Activated naive CD8-positive, alpha-beta T cell treated with anti-CD3 and anti-CD28 coated beads, Interleukin-2, amount 10 ng/mL, durations not matched to agents 7 days and 5 days (primary cell): ENCODE measurements around the gene SHROOM1. TPM values are rescaled to one million over a fixed set of nuclear protein-coding genes. Genes with fewer than 3 reads are reported as not detected.

Experiments used
- ATAC-seq: fragments of 150-1000 bp; cut with Tn5 transposase; one replicate; pipeline ENCODE4 v1.10.0; 2021; ENCODE audit warnings: low read depth, moderate library complexity
- POLR2A ChIA-PET: fragments of 350-600 bp; sonication (Branson Sonifier 250); formaldehyde crosslinking; loops from one replicate; lab custom pipeline; 2021; ENCODE audit warnings: antibody characterized with exemption; lab: Charles Lee
- DNase-seq: peaks from one replicate; pipeline ENCODE4 v3.0.0; 2021
- H3K27ac Mint-ChIP-seq: one replicate; pipeline ENCODE4 v1.8.0; 2022; ENCODE audit warnings: mild to moderate bottlenecking, mixed read lengths
- H3K27me3 Mint-ChIP-seq: one replicate; pipeline ENCODE4 v1.8.0; 2022; ENCODE audit warnings: mild to moderate bottlenecking, moderate library complexity, mixed read lengths
- H3K36me3 Mint-ChIP-seq: one replicate; pipeline ENCODE4 v1.8.0; 2021; ENCODE audit warnings: mild to moderate bottlenecking, mixed read lengths
- H3K4me1 Mint-ChIP-seq: one replicate; pipeline ENCODE4 v1.8.0; 2021; ENCODE audit warnings: mixed read lengths
- H3K4me3 Mint-ChIP-seq: one replicate; pipeline ENCODE4 v1.8.0; 2022; ENCODE audit warnings: mild to moderate bottlenecking, moderate library complexity, mixed read lengths
- H3K9me3 Mint-ChIP-seq: one replicate; pipeline ENCODE4 v1.8.0; 2021; ENCODE audit warnings: mixed read lengths
- total RNA-seq, 2 experiments: library from RNA; stranded (reverse); gene quantifications; one replicate each; pipeline ENCODE4 v1.2.3, GENCODE V29; 2021

Gene SHROOM1
- total RNA-seq, 2 experiments from 2014 or later: 4.0 to 6.3 TPM

GRCh38 chr5:132785864-132786263, 44.6 kb downstream of the SHROOM1 start:
- H3K36me3 Mint-ChIP-seq: no peaks in the 10 kb centered on the region
- POLR2A ChIA-PET: no interaction called here
- peaks cover 40% of the 10 kb centered on the region for H3K27me3 Mint-ChIP-seq
- no peak overlapping the region for H3K4me3 Mint-ChIP-seq
- no peak for ATAC-seq
- peaks cover 17% of the 10 kb centered on the region for H3K4me1 Mint-ChIP-seq
- no peaks in the 10 kb centered on the region for H3K9me3 Mint-ChIP-seq
- no peak overlapping the region for H3K27ac Mint-ChIP-seq
- DNase-seq: no peak

GRCh38 chr5:132785365-132785764, 45.1 kb downstream of the SHROOM1 start:
- peaks cover 38% of the 10 kb centered on the region for H3K27me3 Mint-ChIP-seq
- peaks cover 20% of the 10 kb centered on the region for H3K4me1 Mint-ChIP-seq
- ATAC-seq (no peak), DNase-seq (no peak)
- H3K9me3 Mint-ChIP-seq: no peaks in the 10 kb centered on the region
- H3K36me3 Mint-ChIP-seq: no peaks in the 10 kb centered on the region
- H3K27ac Mint-ChIP-seq: no peak overlapping the region
- no peak overlapping the region for H3K4me3 Mint-ChIP-seq
- POLR2A ChIA-PET: no interaction called here

GRCh38 chr5:132782101-132782500, 48.3 kb downstream of the SHROOM1 start:
- DNase-seq (no peak), ATAC-seq (no peak)
- peaks cover 45% of the 10 kb centered on the region for H3K27me3 Mint-ChIP-seq
- peaks cover 39% of the 10 kb centered on the region for H3K4me1 Mint-ChIP-seq
- no peaks in the 10 kb centered on the region for H3K9me3 Mint-ChIP-seq
- H3K4me3 Mint-ChIP-seq: no peak overlapping the region
- peaks cover 2% of the 10 kb centered on the region for H3K36me3 Mint-ChIP-seq
- POLR2A ChIA-PET: interaction anchor here (0.6 kb wide), 1 partner anchor 9 kb away, joined by 3 read pairs; no protein-coding TSS in a partner anchor
- H3K27ac Mint-ChIP-seq: no peak overlapping the region

GRCh38 chr5:132781029-132781428, 49.4 kb downstream of the SHROOM1 start:
- POLR2A ChIA-PET: no interaction called here
- Mint-ChIP-seq H3K9me3 (no peaks in the 10 kb centered on the region), H3K27ac (no peak overlapping the region), H3K27me3 (peaks cover 41% of the 10 kb centered on the region), H3K4me3 (peak overlapping the region; percentile 15), H3K36me3 (peaks cover 2% of the 10 kb centered on the region), H3K4me1 (peaks cover 40% of the 10 kb centered on the region)
- ATAC-seq (no peak), DNase-seq (no peak)

GRCh38 chr5:132780577-132780976, 49.9 kb downstream of the SHROOM1 start:
- Mint-ChIP-seq H3K4me1 (peaks cover 41% of the 10 kb centered on the region), H3K4me3 (peak overlapping the region; percentile 15), H3K27me3 (peaks cover 41% of the 10 kb centered on the region), H3K9me3 (no peaks in the 10 kb centered on the region), H3K27ac (no peak overlapping the region), H3K36me3 (peaks cover 2% of the 10 kb centered on the region)
- ATAC-seq (no peak), DNase-seq (no peak)
- POLR2A ChIA-PET: no interaction called here

- DNase-seq (no peak), ATAC-seq (no peak)
- peaks cover 2% of the 10 kb centered on the region for H3K36me3 Mint-ChIP-seq
- H3K27ac Mint-ChIP-seq: no peak overlapping the region
- H3K9me3 Mint-ChIP-seq: no peaks in the 10 kb centered on the region
- POLR2A ChIA-PET: no interaction called here
- H3K4me3 Mint-ChIP-seq: peak overlapping the region; percentile 25
- peaks cover 44% of the 10 kb centered on the region for H3K4me1 Mint-ChIP-seq
- H3K27me3 Mint-ChIP-seq: peaks cover 39% of the 10 kb centered on the region
These were observed 50.5 kb downstream of the SHROOM1 start for GRCh38 chr5:132779961-132780360.

GRCh38 chr5:132778856-132779255, 51.6 kb downstream of the SHROOM1 start:
- peaks cover 2% of the 10 kb centered on the region for H3K36me3 Mint-ChIP-seq
- no peak overlapping the region for H3K27ac Mint-ChIP-seq
- ATAC-seq: no peak
- DNase-seq: no peak
- H3K27me3 Mint-ChIP-seq: peaks cover 34% of the 10 kb centered on the region
- peaks cover 44% of the 10 kb centered on the region for H3K4me1 Mint-ChIP-seq
- POLR2A ChIA-PET: interaction anchor here (1.8 to 1.9 kb wide), 2 partner anchors 31 to 41 kb away, joined by 7 read pairs; partner anchors contain the start of genes CCNI2 and KIF3A
- no peaks in the 10 kb centered on the region for H3K9me3 Mint-ChIP-seq
- peak overlapping the region; percentile 17 for H3K4me3 Mint-ChIP-seq

GRCh38 chr5:132778129-132778528, 52.3 kb downstream of the SHROOM1 start:
- no peaks in the 10 kb centered on the region for H3K9me3 Mint-ChIP-seq
- H3K36me3 Mint-ChIP-seq: peaks cover 2% of the 10 kb centered on the region
- peak overlapping the region; percentile 82 for H3K4me3 Mint-ChIP-seq
- peaks cover 46% of the 10 kb centered on the region for H3K4me1 Mint-ChIP-seq
- DNase-seq (no peak), ATAC-seq (no peak)
- peak overlapping the region; percentile 77 for H3K27ac Mint-ChIP-seq
- peaks cover 29% of the 10 kb centered on the region for H3K27me3 Mint-ChIP-seq
- POLR2A ChIA-PET: interaction anchor here (1.3 to 1.9 kb wide), 4 partner anchors 9 to 48 kb away, joined by 3 to 7 read pairs (median 5); partner anchors contain the start of genes CCNI2 and KIF3A

GRCh38 chr5:132777209-132778069, 53.0 kb downstream of the SHROOM1 start, which contains the start of gene SEPTIN8:
Gene SEPTIN8, minus strand, starts transcription at chr5:132777239. Its CDS starts 102 bp downstream, at chr5:132777137.
- peaks cover 48% of the 10 kb centered on the region for H3K4me1 Mint-ChIP-seq
- no peak for ATAC-seq
- peak within 1 kb of the TSS; percentile 82 for H3K4me3 Mint-ChIP-seq
- H3K36me3 Mint-ChIP-seq: peaks cover 2% of the 10 kb centered on the region
- H3K27ac Mint-ChIP-seq: peak within 1 kb of the TSS; percentile 77
- H3K27me3 Mint-ChIP-seq: peaks cover 25% of the 10 kb centered on the region
- POLR2A ChIA-PET: interaction anchor here (1.3 to 1.9 kb wide), 6 partner anchors 9 to 48 kb away, joined by 3 to 7 read pairs (median 4); partner anchors contain the start of genes CCNI2 and KIF3A
- peak; percentile 75 for DNase-seq
- H3K9me3 Mint-ChIP-seq: no peaks in the 10 kb centered on the region

GRCh38 chr5:132776938-132777208, 53.6 kb downstream of the SHROOM1 start:
- Mint-ChIP-seq H3K9me3 (no peaks in the 10 kb centered on the region), H3K4me1 (peaks cover 43% of the 10 kb centered on the region), H3K27me3 (peaks cover 20% of the 10 kb centered on the region), H3K4me3 (no peak overlapping the region), H3K27ac (no peak overlapping the region), H3K36me3 (peaks cover 2% of the 10 kb centered on the region)
- POLR2A ChIA-PET: interaction anchor here (1.3 to 1.6 kb wide), 4 partner anchors 10 to 49 kb away, joined by 3 to 4 read pairs (median 3); no protein-coding TSS in a partner anchor
- ATAC-seq: peak; percentile 62
- DNase-seq: no peak

GRCh38 chr5:132776131-132776937, 54.1 kb downstream of the SHROOM1 start:
- H3K9me3 Mint-ChIP-seq: no peaks in the 10 kb centered on the region
- DNase-seq: no peak
- peaks cover 2% of the 10 kb centered on the region for H3K36me3 Mint-ChIP-seq
- POLR2A ChIA-PET: interaction anchor here (1.3 to 1.6 kb wide), 5 partner anchors 9 to 49 kb away, joined by 3 to 4 read pairs (median 3); partner anchors contain the start of gene CCNI2
- no peak overlapping the region for H3K27ac Mint-ChIP-seq
- peak overlapping the region; percentile 75 for H3K4me3 Mint-ChIP-seq
- H3K4me1 Mint-ChIP-seq: peaks cover 38% of the 10 kb centered on the region
- ATAC-seq: peak; percentile 23
- H3K27me3 Mint-ChIP-seq: peaks cover 15% of the 10 kb centered on the region

GRCh38 chr5:132775476-132775961, 54.9 kb downstream of the SHROOM1 start:
- DNase-seq (no peak), ATAC-seq (no peak)
- H3K4me1 Mint-ChIP-seq: peaks cover 30% of the 10 kb centered on the region
- no peaks in the 10 kb centered on the region for H3K9me3 Mint-ChIP-seq
- H3K36me3 Mint-ChIP-seq: peaks cover 2% of the 10 kb centered on the region
- peaks cover 10% of the 10 kb centered on the region for H3K27me3 Mint-ChIP-seq
- POLR2A ChIA-PET: interaction anchor here (1.3 to 1.6 kb wide), 2 partner anchors 18 to 28 kb away, joined by 3 to 4 read pairs; partner anchors contain the start of gene CCNI2
- H3K27ac Mint-ChIP-seq: no peak overlapping the region
- H3K4me3 Mint-ChIP-seq: peak overlapping the region; percentile 28

GRCh38 chr5:132774896-132775295, 55.6 kb downstream of the SHROOM1 start:
- Mint-ChIP-seq H3K27me3 (peaks cover 8% of the 10 kb centered on the region), H3K9me3 (no peaks in the 10 kb centered on the region), H3K4me1 (peaks cover 26% of the 10 kb centered on the region), H3K36me3 (peaks cover 1% of the 10 kb centered on the region), H3K27ac (no peak overlapping the region), H3K4me3 (no peak overlapping the region)
- no peak for ATAC-seq
- POLR2A ChIA-PET: interaction anchor here (1.3 kb wide), 1 partner anchor 28 kb away, joined by 3 read pairs; the partner anchor contains the start of gene CCNI2
- no peak for DNase-seq
